Measurements from ENCODE around the gene HTR1E. TPM values are rescaled to one million over a fixed set of nuclear protein-coding genes. Genes with fewer than 3 reads are reported as not detected.

The HTR1E gene
- total RNA-seq, 2 donors from 2014 or later = not detected

DNA sequence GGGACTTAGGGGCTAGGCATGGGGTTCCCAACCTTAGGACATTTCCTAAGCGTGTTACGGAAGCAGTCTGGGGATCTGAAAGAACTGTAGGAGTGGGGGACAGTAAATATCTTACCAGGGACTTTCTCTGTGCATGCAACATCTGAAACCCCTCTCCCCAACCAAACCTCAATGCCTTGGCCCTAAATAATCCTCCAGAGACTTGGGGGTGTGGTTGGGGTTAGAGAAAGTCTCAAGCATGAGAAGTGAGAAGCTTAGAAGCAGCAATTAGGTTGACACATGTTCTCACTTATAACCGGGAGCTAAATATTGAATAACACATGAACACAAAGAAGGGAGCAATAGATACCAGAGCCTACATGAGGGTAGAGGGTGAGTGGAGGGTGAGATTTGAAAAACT lies 74.7 kb downstream of the HTR1E start:
- no peaks in the 10 kb centered on the region for H3K9me3 ChIP-seq (ENCODE audit: control insufficient read depth, low read length, poor library complexity, severe bottlenecking)
- Mint-ChIP-seq H3K36me3 (ENCODE audit: low read depth) (no peaks in the 10 kb centered on the region), H3K27ac (no peak overlapping the region), H3K4me3 (peak overlapping the region; percentile 61), H3K4me1 (no peaks in the 10 kb centered on the region), H3K27me3 (no peaks in the 10 kb centered on the region)
- DNase-seq (no peak), ATAC-seq (no peak)

DNA sequence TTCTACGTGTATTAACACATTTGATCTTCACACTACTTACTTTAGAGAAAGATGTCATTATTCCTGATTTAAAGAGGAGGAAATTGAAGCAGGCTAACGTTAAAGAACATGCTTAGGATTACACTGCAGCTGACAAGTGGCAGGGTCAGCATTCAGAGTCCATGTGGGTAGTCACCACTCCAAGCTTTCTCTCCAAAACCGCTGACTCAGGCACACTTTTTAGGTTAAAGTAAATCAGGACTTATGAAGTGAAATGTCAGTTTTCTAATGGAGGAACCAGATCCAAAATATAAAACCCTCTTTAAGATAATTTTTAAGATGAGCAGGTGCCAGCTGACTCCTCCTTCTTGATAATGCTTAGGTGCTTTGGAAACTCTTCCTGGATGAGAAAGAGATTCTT lies 75.4 kb downstream of the HTR1E start:
- Mint-ChIP-seq H3K27me3 (no peaks in the 10 kb centered on the region), H3K4me3 (no peak overlapping the region), H3K27ac (no peak overlapping the region)

DNA sequence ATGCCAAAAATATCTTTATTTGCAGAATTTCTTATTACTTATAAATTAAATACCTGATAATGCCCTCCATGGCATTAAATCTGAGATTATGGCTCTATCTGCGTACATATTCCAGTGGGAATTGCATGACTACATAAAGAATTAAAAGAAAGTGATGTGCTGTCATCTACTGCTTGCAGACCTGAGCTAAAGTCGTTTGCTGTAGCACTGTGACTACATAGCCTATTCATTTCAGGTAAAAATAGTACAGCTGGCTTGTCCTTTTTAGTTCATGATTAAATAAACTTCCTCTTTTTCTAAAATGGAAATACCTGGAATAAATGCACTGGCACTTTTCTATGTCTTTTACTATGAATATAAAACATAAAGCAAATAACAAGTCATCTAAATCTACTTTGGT lies 79.4 kb downstream of the HTR1E start:
- Mint-ChIP-seq H3K4me3 (no peak overlapping the region), H3K4me1 (no peaks in the 10 kb centered on the region), H3K27ac (no peak overlapping the region), H3K36me3 (ENCODE audit: low read depth) (no peaks in the 10 kb centered on the region), H3K27me3 (no peaks in the 10 kb centered on the region)
- DNase-seq (no peak), ATAC-seq (no peak)
- H3K9me3 ChIP-seq (ENCODE audit: control insufficient read depth, low read length, poor library complexity, severe bottlenecking) = no peaks in the 10 kb centered on the region

More for the DNA sequence above, 75.4 kb downstream of the HTR1E start:
- no peaks in the 10 kb centered on the region for H3K36me3 Mint-ChIP-seq (ENCODE audit: low read depth)
- H3K9me3 ChIP-seq (ENCODE audit: control insufficient read depth, low read length, poor library complexity, severe bottlenecking) = no peaks in the 10 kb centered on the region
- no peaks in the 10 kb centered on the region for H3K4me1 Mint-ChIP-seq
- ATAC-seq = no peak
- DNase-seq = no peak

DNA sequence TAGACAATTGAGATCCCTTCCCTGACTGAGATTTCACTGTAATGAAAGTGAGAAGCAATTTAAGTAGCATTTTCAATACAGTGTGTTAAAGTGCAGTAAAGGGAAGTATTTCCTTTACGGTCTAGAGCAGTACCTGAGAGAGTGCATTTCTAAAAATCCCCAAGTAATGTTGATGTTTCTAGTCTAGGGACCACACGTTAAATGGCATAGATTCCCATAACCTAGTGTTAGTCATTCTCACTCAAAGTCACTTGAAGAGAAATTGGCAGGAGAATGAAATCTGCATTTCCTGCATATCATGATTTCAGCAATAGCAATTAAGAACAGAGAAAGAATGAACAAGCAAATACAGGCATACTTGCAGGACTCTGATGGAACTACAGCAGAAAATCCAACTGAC lies 89.7 kb downstream of the HTR1E start:
- Mint-ChIP-seq H3K36me3 (ENCODE audit: low read depth) (no peaks in the 10 kb centered on the region), H3K4me1 (no peaks in the 10 kb centered on the region), H3K27me3 (peaks cover 48% of the 10 kb centered on the region), H3K4me3 (no peak overlapping the region), H3K27ac (no peak overlapping the region)
- no peaks in the 10 kb centered on the region for H3K9me3 ChIP-seq (ENCODE audit: control insufficient read depth, low read length, poor library complexity, severe bottlenecking)
- no peak for DNase-seq
- no peak for ATAC-seq

DNA sequence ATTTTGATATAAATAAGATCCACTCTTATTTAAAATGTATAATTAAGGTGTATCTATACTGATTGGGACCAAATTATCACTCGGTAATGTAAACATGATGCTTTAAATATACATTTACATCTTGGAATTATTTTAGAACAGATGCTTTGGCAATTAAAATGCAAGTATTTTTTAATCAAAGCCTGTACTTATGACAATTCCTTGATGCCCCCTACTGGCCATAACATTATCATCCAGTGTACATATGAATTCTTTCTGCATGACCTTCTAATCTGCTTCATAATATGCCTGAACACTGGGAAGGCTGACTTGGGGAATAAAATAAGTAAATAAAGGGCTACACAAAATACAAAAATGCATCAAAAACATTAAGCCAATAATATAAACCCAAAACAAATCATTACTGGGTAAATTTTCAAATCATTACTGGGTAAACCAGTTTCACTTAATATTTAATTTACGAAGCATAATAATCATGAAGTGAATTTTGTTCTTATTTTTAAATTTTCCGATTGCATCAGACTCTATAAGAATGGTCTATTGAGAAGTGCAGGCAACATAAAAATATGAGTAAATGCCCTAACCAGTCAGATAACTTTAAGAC lies 92.5 kb downstream of the HTR1E start:
- ATAC-seq (no peak), DNase-seq (no peak)
- no peak overlapping the region for H3K27ac Mint-ChIP-seq
- H3K4me1 Mint-ChIP-seq = no peaks in the 10 kb centered on the region
- H3K36me3 Mint-ChIP-seq (ENCODE audit: low read depth) = no peaks in the 10 kb centered on the region
- H3K27me3 Mint-ChIP-seq = peaks cover 57% of the 10 kb centered on the region
- no peak overlapping the region for H3K4me3 Mint-ChIP-seq
- H3K9me3 ChIP-seq (ENCODE audit: control insufficient read depth, low read length, poor library complexity, severe bottlenecking) = no peaks in the 10 kb centered on the region

DNA sequence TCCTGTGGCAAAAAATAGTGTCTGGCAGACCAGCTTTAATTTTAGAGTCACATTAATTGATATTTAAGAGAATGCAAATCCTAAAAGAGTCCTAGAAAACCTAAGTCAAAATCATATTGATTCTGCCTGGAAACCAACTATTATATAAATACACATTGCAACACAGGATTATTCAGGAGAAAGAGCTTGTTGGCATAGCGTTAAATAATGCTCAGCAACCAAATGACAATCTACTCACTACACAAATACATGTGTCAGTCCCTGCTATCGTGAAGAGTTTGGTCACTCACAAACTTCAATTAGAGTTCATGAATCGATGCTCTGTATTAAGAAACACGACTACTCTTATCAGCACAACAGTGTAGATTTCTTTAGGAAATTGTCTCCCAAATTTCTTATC lies 103.4 kb downstream of the HTR1E start:
- H3K9me3 ChIP-seq (ENCODE audit: control insufficient read depth, low read length, poor library complexity, severe bottlenecking) = no peaks in the 10 kb centered on the region
- no peak for ATAC-seq
- Mint-ChIP-seq H3K27ac (no peak overlapping the region), H3K4me3 (no peak overlapping the region), H3K27me3 (peaks cover 38% of the 10 kb centered on the region), H3K36me3 (ENCODE audit: low read depth) (no peaks in the 10 kb centered on the region), H3K4me1 (no peaks in the 10 kb centered on the region)
- DNase-seq = no peak

DNA sequence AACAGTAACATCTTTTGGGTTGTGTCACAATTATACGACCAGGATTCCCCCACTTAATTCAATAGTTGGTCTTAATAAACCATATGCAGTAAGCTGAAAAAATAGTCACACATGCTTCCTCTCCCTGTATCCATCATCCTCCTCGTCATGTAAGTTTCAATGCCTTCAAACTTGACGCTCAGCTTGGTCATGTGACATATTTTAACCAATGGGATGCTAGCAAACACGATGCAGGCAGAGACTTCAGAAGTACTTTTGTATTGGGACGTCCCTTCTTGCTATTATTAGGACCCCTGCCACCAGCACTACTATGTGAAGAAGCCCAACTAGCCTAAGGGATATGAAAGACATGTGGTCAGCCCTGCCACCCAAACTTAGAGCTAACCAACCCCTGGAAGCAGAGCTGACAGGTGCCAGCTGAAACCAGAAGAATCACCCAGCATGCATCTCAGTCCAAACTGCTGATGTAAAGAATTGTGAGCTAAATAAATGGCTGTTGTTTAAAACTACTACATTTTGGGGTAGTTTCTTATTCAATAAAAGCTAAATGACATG lies 108.3 kb downstream of the HTR1E start:
- H3K27ac Mint-ChIP-seq = no peak overlapping the region
- no peaks in the 10 kb centered on the region for H3K9me3 ChIP-seq (ENCODE audit: control insufficient read depth, low read length, poor library complexity, severe bottlenecking)
- DNase-seq = no peak
- H3K27me3 Mint-ChIP-seq = peaks cover 44% of the 10 kb centered on the region
- H3K36me3 Mint-ChIP-seq (ENCODE audit: low read depth) = peaks cover 5% of the 10 kb centered on the region
- no peak for ATAC-seq
- no peaks in the 10 kb centered on the region for H3K4me1 Mint-ChIP-seq
- H3K4me3 Mint-ChIP-seq = no peak overlapping the region

DNA sequence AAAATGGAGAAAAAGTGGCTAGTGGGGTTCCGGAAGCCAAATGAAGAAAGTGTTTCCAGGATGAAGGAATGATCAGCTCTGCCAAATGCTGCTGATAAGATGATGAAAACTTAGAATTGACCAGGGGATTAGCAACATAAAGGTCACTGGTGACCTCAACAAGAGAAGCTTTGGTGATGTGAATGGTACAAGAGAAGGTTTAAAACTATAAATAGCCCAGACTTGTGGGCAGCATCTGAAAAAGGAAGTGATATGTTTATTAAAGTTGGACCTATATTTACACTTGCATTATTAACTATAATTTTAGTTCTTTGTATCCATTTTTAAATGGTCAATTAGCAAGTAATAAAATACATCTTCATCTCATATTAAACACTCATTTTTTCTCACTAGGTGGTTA lies 112.5 kb downstream of the HTR1E start:
- Mint-ChIP-seq H3K27ac (no peak overlapping the region), H3K4me3 (no peak overlapping the region), H3K4me1 (no peaks in the 10 kb centered on the region), H3K36me3 (ENCODE audit: low read depth) (peaks cover 5% of the 10 kb centered on the region), H3K27me3 (peaks cover 33% of the 10 kb centered on the region)
- DNase-seq (no peak), ATAC-seq (no peak)
- H3K9me3 ChIP-seq (ENCODE audit: control insufficient read depth, low read length, poor library complexity, severe bottlenecking) = no peaks in the 10 kb centered on the region

DNA sequence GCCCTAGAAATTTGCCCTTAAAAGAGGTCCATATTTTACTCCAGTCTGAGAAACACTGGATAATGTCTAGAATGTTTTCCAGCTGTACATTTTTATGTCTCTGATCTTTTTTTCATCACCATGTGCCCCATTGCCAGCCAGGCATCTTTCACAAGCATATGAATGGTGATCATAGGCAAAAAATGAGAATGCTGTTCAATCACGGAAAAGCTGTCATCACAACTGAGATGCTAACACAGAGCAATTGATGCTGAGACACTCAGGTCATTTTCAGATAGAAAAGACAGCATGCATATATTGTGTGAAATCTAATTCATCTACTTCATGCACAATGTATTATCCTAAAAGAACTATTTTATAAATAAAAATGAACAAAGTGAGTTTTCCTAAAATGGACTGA lies 116.0 kb downstream of the HTR1E start:
- H3K27ac Mint-ChIP-seq = no peak overlapping the region
- no peak overlapping the region for H3K4me3 Mint-ChIP-seq
- peaks cover 4% of the 10 kb centered on the region for H3K4me1 Mint-ChIP-seq
- H3K27me3 Mint-ChIP-seq = peaks cover 27% of the 10 kb centered on the region
- DNase-seq = no peak
- no peak for ATAC-seq
- no peaks in the 10 kb centered on the region for H3K9me3 ChIP-seq (ENCODE audit: control insufficient read depth, low read length, poor library complexity, severe bottlenecking)
- peaks cover 8% of the 10 kb centered on the region for H3K36me3 Mint-ChIP-seq (ENCODE audit: low read depth)

DNA sequence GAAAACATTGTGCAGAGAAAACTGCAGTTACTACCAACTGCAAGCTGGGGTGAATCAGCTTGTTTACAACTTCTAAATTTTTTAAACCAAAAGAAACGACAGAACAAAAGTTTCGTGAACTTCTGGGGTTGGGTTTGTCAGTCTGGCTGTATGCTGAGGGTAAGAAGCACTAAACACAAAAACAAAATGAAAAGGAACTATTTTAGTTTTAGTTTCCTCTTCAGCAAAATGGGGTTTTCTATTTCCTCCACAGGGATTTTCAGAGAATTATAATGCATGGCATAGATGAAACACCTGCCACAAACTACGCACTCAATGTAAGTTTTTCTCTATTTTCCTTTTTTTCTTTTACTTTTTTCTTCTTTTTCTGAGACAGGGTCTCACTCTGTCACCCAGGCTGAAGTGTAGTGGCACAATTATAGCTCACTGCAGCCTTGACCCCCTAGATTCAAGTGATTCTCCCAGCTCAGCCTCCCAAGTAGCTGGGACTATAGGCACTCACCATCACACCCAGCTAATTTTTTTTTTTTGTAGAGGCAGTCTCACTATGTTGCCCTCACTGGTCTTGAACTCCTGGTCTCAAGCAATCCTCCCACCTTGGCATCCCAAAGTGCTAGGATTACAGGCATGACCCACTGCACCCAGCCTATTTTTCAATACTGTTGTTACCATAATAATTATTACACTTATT lies 117.0 kb downstream of the HTR1E start:
- H3K27me3 Mint-ChIP-seq = peaks cover 32% of the 10 kb centered on the region
- H3K9me3 ChIP-seq (ENCODE audit: control insufficient read depth, low read length, poor library complexity, severe bottlenecking) = no peaks in the 10 kb centered on the region
- H3K4me3 Mint-ChIP-seq = no peak overlapping the region
- H3K4me1 Mint-ChIP-seq = peaks cover 4% of the 10 kb centered on the region
- peaks cover 6% of the 10 kb centered on the region for H3K36me3 Mint-ChIP-seq (ENCODE audit: low read depth)
- no peak overlapping the region for H3K27ac Mint-ChIP-seq
- no peak for DNase-seq
- no peak for ATAC-seq

DNA sequence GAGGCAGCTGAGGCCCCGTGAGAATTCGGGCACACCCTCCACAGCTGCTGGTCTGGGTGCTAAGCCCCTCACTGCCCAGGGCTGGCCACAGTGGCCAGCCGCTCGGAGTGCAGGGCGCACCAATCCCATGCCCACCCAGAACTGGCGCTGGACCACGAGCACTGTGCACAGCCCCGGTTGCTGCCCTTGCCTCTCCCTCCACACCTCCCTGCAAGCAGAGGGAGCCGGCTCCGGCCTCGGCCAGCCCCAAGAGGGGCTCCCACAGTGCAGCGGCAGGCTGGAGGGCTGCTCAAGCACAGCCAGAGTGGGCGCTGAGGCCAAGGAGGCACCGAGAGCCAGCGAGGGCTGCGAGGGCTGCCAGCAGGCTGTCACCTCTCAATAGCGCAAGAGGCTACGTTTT lies 122.6 kb downstream of the HTR1E start:
- Mint-ChIP-seq H3K27ac (no peak overlapping the region), H3K27me3 (peaks cover 52% of the 10 kb centered on the region), H3K4me3 (no peak overlapping the region), H3K36me3 (ENCODE audit: low read depth) (peaks cover 2% of the 10 kb centered on the region), H3K4me1 (peaks cover 4% of the 10 kb centered on the region)
- ATAC-seq = no peak
- DNase-seq = no peak
- H3K9me3 ChIP-seq (ENCODE audit: control insufficient read depth, low read length, poor library complexity, severe bottlenecking) = no peaks in the 10 kb centered on the region

DNA sequence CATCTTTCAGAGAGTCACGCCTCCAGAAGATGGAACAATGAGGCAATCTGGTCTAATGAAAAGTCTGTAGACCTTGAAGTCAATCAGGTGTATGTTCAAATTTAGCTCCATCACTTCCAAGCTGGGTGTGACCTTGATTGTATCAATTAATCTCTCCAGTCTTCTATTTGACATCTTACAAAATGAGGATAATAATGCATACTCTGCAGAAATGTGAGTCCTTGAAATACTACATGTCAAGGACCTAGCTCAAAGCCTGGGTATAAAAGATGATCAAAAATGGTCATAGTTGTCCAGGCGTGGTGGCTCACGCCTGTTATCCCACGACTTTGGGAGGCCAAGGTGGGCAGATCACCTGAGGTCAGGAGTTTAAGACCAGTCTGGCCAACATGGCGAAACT lies 127.8 kb downstream of the HTR1E start:
- ATAC-seq = no peak
- no peaks in the 10 kb centered on the region for H3K9me3 ChIP-seq (ENCODE audit: control insufficient read depth, low read length, poor library complexity, severe bottlenecking)
- H3K36me3 Mint-ChIP-seq (ENCODE audit: low read depth) = no peaks in the 10 kb centered on the region
- no peak overlapping the region for H3K4me3 Mint-ChIP-seq
- no peak overlapping the region for H3K27ac Mint-ChIP-seq
- H3K4me1 Mint-ChIP-seq = peaks cover 6% of the 10 kb centered on the region
- H3K27me3 Mint-ChIP-seq = peaks cover 63% of the 10 kb centered on the region
- DNase-seq = no peak

All from T-helper 17 cell (primary cell).